Sigmoid colon (tissue), 7 donors: ENCODE results near the gene EEPD1. TPM values are rescaled to one million over a fixed set of nuclear protein-coding genes. Genes with fewer than 3 reads are reported as not detected.

Experiments used
- DNase-seq: peaks from one replicate; pipeline ENCODE4 v3.0.0-alpha.2; 2019
- H3K27ac ChIP-seq, 4 donors: fragments of 200-600 bp; sonication (generic); one replicate each; pipeline ENCODE4 v1.5.1; 2016 to 2019; ENCODE audit warnings: mild to moderate bottlenecking in 1 of 4
- H3K27me3 ChIP-seq, 3 donors: fragments of 200-600 bp; sonication (generic); one replicate each; pipeline ENCODE4 v1.5.1; 2019; ENCODE audit warnings: mild to moderate bottlenecking in 1 of 3
- H3K36me3 ChIP-seq, 4 donors: fragments of 200-600 bp; sonication (generic); one replicate each; pipeline ENCODE4 v1.5.1; 2016 to 2019
- H3K4me1 ChIP-seq, 4 donors: fragments of 200-600 bp; sonication (generic); one replicate each; pipeline ENCODE4 v1.5.1; 2017 to 2019
- H3K4me3 ChIP-seq, 4 donors: fragments of 200-600 bp; sonication (generic); one replicate each; pipeline ENCODE4 v1.5.1; 2017 to 2019; ENCODE audit warnings: mild to moderate bottlenecking in 2 of 4, moderate library complexity in 1 of 4
- H3K9me3 ChIP-seq, 4 donors: fragments of 200-600 bp in 3 of 4; sonication (generic) in 3 of 4; one replicate each; pipeline versions ENCODE4 v1.5.1 to v1.6.1; 2013 to 2019
- CTCF ChIP-seq, 4 experiments: fragments of 450-650 bp in 3 of 4; fragments of 200-600 bp in 1 of 4; IDR thresholded peaks; one replicate each; pipeline ENCODE4 v1.5.1; 2016 to 2019; ENCODE audit warnings: antibody characterized with exemption in 4 of 4, mild to moderate bottlenecking in 3 of 4, moderate library complexity in 2 of 4
- EP300 ChIP-seq, 4 donors: sonication (generic); formaldehyde crosslinking; IDR thresholded peaks; one replicate each; pipeline ENCODE4 v1.6.1; 2017; ENCODE audit warnings: antibody characterized with exemption in 4 of 4
- POLR2A ChIP-seq, 2 donors: fragments of 450-650 bp; IDR thresholded peaks; one replicate each; pipeline ENCODE4 v1.6.1; 2016; ENCODE audit warnings: antibody characterized with exemption in 2 of 2, mild to moderate bottlenecking in 2 of 2, moderate library complexity in 2 of 2
- POLR2AphosphoS5 ChIP-seq, 4 donors: sonication (generic); formaldehyde crosslinking; IDR thresholded peaks; one replicate each; pipeline ENCODE4 v1.6.1; 2017; ENCODE audit warnings: antibody characterized with exemption in 4 of 4
- WGBS, 2 donors: extraction: QIAGEN DNeasy Blood & Tissue Kit; methylation state at CpG; one replicate each; pipeline ENCODE4 v1.1.7; 2013; 5-methylcytosine and 5-hydroxymethylcytosine counted together
- intact Hi-C: fragments of 100-400 bp; cut with DNase I; formaldehyde crosslinking; loops from one replicate; pipeline ENCODE4 v1.15.1; 2023
- polyA plus RNA-seq, 3 donors: library from polyadenylated mRNA; stranded (reverse); fragments of 200-250 nt; gene quantifications; one replicate each; pipeline ENCODE4 v1.2.3, GENCODE V29; 2013
- total RNA-seq, 4 donors: library from RNA; depleted of rRNA; stranded (reverse); fragments of >200 nt; gene quantifications; one replicate each; pipeline ENCODE4 v1.1.0, GENCODE V29; 2016
- donor health status: healthy with polysubstance abuse.
- donor health status: Bipolar disorder and iron deficiency.
- donor health status: healthy.

The EEPD1 gene
- total and polyA plus RNA-seq, 7 donors, result 6.6 to 18.1 (median 14.3) TPM

DNA sequence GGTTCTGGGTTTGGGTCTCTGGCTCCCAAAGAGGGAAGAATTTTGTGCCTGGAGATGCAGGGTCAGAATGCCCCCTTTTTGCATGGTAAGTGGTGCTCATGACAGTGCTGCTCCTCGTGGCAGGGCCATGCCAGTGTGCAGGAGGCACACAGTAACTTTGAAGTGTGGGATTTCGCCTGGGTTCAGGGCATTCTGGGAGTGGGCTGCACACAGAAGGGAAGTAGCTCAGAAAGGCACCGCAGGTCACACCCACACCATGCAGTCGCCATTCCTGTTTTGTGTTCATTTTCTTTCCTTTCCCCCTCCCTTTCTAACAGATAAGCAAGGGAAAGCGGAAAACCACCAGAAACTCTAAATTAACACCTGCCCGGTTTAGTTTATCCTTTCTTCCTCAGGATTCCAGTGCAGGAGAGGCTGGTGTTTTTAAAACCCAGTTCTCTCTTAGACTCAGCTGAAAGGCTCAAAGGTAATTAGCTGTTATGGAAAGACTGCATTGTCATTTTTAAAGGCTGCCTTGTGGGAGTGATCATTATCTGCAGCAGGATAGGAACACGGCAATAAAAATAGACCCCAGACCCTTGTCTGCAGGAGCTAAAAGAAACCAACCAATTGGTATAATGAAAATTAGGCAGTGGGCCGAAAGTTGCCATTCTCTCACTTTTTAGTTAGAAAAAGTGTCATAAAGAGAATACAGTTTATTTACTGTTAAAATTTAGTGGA lies 50.2 kb downstream of the EEPD1 start:
- intact Hi-C loops, result no loop called here
- peak; percentile 36 for DNase-seq
- TF ChIP-seq EP300 (IDR thresholded peaks at IDR 0.05) (no peak), CTCF (IDR thresholded peaks at IDR 0.05) (no peak), POLR2AphosphoS5 (IDR thresholded peaks at IDR 0.05) (no peak), POLR2A (IDR thresholded peaks at IDR 0.05) (no peak)
- Histone ChIP-seq H3K27ac (peak overlapping the region; percentile 33 to 54 (median 40)), H3K9me3 (no peaks in the 10 kb centered on the region), H3K4me3 (no peak overlapping the region), H3K4me1 (peaks cover 0 to 56% (median 51%) of the 10 kb centered on the region in 4 donors), H3K36me3 (no peaks in the 10 kb centered on the region), H3K27me3 (no peaks in the 10 kb centered on the region)
- WGBS, 2 donors, result 41 to 53% methylated on average over 8 of the region's 8 CpGs

DNA sequence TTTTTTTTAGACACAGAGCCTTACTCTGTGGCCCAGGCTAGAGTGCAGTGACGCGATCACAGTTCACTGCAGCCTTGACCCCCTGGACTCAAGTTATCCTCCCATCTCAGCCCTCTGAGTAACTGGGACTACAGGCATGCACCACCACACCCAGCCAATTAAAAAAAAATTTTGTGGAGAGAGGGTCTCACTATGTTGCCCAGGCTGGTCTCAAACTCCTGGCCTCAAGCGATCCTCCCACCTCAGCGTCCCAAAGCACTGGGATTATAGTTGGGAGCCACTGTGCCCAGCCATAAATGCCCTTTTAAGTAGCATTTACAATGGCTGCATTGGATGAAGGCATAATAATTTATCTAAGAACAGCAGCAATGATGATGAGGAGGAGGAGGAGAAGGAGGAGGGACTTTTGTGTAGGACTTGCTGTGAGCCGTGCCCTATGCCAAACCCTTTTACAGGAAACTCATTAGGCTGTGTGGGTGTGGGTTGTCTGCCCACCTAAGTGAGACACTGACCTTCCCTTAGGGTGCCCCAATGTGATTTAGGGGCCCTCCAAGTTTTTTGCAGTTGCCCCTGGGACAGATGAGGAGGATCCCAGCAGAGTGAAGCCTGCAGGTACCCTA lies 51.1 kb downstream of the EEPD1 start:
- Histone ChIP-seq H3K36me3 (no peaks in the 10 kb centered on the region), H3K27ac (peak overlapping the region; percentile 77 to 87 (median 81)), H3K4me1 (peaks cover 0 to 65% (median 60%) of the 10 kb centered on the region in 4 donors), H3K4me3 (no peak overlapping the region), H3K27me3 (no peaks in the 10 kb centered on the region), H3K9me3 (no peaks in the 10 kb centered on the region)
- intact Hi-C loops, result no loop called here
- TF ChIP-seq CTCF (IDR thresholded peaks at IDR 0.05) (no peak), POLR2A (IDR thresholded peaks at IDR 0.05) (no peak), POLR2AphosphoS5 (IDR thresholded peaks at IDR 0.05) (no peak), EP300 (IDR thresholded peaks at IDR 0.05) (no peak)
- 84 to 93% methylated on average over 5 of the region's 5 CpGs for WGBS, 2 donors
- peak; percentile 37 for DNase-seq

DNA sequence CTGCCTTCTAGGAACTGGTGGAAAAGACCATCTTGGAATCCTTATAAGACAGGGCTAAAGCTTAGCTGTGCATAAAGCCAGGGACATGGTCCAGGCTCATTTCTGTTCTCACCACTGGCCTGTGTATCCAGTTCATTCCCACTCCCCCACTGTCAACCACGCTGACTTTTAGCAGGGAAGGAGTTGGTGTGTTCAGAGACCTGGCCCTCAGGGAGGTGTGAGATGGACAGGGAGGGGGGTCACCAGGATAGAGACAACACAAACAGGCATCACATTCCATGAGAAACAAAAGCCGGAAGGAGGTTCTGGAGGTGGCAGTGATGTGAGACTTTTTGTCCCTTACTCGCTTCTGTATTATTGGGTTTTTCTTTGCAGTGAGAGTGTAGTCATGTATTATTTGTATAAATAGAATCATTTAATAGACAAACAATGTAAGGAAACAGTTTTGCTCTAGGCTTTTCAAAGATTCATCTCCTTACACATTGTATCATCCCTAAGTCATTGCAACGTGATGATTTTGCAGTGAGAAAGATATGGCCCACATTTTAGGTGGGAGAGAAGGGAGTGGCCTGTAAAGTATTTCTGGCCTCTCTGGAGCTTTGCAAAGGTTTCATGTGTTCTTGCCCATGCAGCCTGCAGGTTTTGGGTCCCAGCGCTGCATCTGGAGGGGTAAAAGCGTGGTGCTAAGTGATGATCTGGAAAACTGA lies 52.0 kb downstream of the EEPD1 start:
- Histone ChIP-seq H3K27ac (peak overlapping the region; percentile 77 to 87 (median 81)), H3K27me3 (no peaks in the 10 kb centered on the region), H3K4me3 (no peak overlapping the region), H3K36me3 (no peaks in the 10 kb centered on the region), H3K9me3 (no peaks in the 10 kb centered on the region), H3K4me1 (peaks cover 0 to 74% (median 69%) of the 10 kb centered on the region in 4 donors)
- no peak for TF ChIP-seq POLR2A (IDR thresholded peaks at IDR 0.05)
- no peak for TF ChIP-seq EP300 (IDR thresholded peaks at IDR 0.05)
- no peak for TF ChIP-seq POLR2AphosphoS5 (IDR thresholded peaks at IDR 0.05)
- TF ChIP-seq CTCF (IDR thresholded peaks at IDR 0.05), result no peak
- DNase-seq, result no peak
- WGBS, 2 donors, result 88 to 89% methylated on average over 6 of the region's 6 CpGs
- intact Hi-C loops, result no loop called here

- peak overlapping the region; percentile 77 to 87 (median 81) for H3K27ac ChIP-seq
- TF ChIP-seq POLR2AphosphoS5 (IDR thresholded peaks at IDR 0.05) (no peak), POLR2A (IDR thresholded peaks at IDR 0.05) (no peak), CTCF (IDR thresholded peaks at IDR 0.05) (no peak), EP300 (IDR thresholded peaks at IDR 0.05) (no peak)
- H3K4me1 ChIP-seq, result peaks cover 0 to 81% (median 76%) of the 10 kb centered on the region in 4 donors
- 51 to 85% methylated on average over 6 of the region's 6 CpGs for WGBS, 2 donors
- peak; percentile 34 for DNase-seq
- H3K27me3 ChIP-seq, result no peaks in the 10 kb centered on the region
- H3K36me3 ChIP-seq, result no peaks in the 10 kb centered on the region
- H3K9me3 ChIP-seq, result no peaks in the 10 kb centered on the region
- H3K4me3 ChIP-seq, result no peak overlapping the region
- intact Hi-C loops, result no loop called here
Observed at GRCh38 chr7:36205803-36206202, 52.7 kb downstream of the EEPD1 start.
